ENCODE measurements around the gene NPIPA1. TPM values are rescaled to one million over a fixed set of nuclear protein-coding genes. Genes with fewer than 3 reads are reported as not detected.
"Not testable (repeated sequence)": the region's sequence is repeated elsewhere in the genome, so short reads cannot be mapped to it uniquely, and the experiment has no call there.

Gene NPIPA1
- total RNA-seq, 1 donor from 2014 or later: 61.2 TPM

- DNase-seq (ENCODE audit: low spot score): not testable (repeated sequence)
Observed at GRCh38 chr16:14930246-14930645, 7.0 kb upstream of the NPIPA1 start.

GRCh38 chr16:14930971-14931370 is 6.3 kb upstream of the NPIPA1 start:
- DNase-seq (ENCODE audit: low spot score): not testable (repeated sequence)

- not testable (repeated sequence) for DNase-seq (ENCODE audit: low spot score)
Observed at GRCh38 chr16:14932581-14933375, 4.5 kb upstream of the NPIPA1 start.

DNA sequence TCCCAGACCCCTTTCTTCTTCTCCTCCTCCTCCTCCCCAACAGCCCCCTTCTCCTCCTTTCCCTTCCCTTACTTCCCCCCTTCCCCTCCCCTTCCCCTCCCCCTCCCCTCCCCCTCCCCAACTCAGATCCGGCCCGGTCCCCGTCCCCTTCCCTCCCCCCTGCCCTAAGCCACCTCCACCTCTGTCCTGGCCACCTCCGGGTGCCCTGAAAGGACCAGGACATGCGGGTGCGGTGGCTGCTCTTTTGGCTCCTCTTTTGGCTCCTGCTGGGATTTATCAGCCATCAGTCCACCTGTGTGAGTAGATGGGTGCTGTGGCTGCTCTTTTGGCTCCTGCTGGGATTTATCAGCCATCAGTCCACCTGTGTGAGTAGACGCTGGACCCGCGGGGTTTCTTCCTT is 751 bp downstream of the NPIPA1 start:
- not testable (repeated sequence) for DNase-seq (ENCODE audit: low spot score)

- not testable (repeated sequence) for DNase-seq (ENCODE audit: low spot score)
Observed at GRCh38 chr16:14942686-14943085, 5.4 kb downstream of the NPIPA1 start.

GRCh38 chr16:14955546-14956231 is 18.4 kb downstream of the NPIPA1 start:
- no peak for DNase-seq (ENCODE audit: low spot score)

GRCh38 chr16:14957576-14958322 is 20.5 kb downstream of the NPIPA1 start:
- DNase-seq (ENCODE audit: low spot score): no peak

GRCh38 chr16:14958323-14958600 is 21.0 kb downstream of the NPIPA1 start:
- DNase-seq (ENCODE audit: low spot score): no peak

DNA sequence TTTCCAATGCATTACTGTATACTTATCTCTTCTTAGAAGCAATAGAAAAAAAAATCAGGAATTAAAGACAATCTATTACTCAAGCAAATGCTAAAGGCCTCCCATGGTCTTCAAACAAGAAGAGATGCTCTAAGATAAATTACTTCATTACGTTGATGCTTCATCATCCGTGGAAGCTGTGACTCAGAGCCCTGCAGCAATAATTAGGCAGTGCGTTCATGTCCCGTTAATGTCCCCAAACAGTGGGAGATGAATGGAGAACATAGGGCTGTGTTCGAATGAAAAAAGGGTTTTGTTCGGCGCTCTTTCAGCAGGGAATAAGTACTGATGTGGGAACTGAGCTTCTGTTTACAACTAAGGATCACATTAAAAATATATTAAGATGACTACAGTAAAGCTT is 21.7 kb downstream of the NPIPA1 start:
- no peak for DNase-seq (ENCODE audit: low spot score)

DNA sequence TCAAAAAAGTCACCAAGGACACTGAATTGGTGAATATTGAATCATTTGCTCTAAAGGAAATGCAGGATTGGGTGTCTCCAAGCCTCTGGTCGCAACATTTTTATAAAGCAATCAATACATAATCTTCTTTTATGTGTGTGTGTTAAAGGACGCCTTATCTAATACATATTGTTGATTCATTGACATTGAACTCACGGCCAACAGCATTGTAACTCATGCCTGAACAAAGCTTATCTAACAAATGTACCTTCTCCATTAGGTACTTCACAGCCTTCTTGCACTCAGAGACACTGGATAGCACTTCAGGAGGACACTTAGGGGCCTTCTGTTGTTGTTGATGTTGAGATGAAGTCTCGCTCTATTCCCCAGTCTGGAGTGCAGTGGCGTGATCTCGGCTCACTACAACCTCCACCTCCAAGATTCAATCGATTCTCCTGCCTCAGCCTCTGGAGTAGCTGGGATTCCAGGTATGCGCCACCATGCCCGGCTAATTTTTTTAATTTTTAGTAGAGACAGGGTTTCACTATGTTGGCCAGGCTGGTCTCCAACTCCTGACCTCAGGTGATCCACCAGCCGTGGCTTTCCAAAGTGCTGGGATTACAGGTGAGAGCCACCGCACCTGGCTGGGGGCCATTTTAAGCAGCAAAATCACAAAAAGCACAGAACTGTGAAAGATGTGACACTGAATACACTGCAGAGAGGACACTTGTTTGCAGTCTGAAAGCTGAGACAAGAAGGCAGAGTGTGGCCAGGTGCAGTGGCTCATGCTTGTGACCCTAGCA is 24.4 kb downstream of the NPIPA1 start:
- no peak for DNase-seq (ENCODE audit: low spot score)

DNA sequence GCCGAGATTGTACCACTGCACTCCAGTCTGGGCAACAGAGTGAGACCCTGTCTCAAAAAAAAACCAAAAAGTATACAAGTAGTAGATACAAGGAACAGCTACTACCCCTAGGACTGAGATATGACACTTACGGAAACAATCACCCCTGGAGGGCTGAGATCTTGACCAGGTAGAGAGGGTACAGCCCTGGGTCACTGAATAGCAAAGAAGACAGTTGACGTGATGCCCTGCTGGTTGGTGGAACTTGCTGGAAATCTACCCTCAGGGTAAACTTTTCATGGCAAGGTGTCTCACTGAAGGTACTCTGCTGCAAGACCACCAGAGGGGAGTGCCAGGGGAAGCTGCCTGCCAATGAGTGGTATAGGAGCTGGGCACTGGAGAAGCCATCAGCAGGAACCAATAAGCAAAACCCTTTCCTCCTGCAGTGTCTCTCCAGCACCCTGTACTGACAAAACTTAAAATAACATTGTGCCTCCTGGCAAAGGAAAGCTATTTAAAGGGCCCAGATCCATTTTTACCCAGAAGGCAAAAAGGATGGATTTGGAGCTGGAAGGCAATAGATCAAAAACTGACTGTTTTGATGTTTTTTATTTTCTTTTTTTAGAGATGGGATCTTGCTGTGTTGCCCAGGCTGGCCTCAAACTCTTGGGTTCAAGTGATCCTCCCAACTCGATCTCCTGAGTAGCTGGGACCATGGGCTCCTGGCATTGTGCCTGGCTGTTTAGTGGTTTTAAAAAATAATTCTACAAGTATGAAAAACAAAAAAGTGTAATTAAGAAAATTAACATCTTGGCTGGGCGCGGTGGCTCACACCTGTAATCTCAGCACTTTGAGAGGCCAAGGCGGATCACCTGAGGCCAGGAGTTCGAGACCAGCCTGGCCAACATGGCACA is 26.3 kb downstream of the NPIPA1 start:
- no peak for DNase-seq (ENCODE audit: low spot score)

DNA sequence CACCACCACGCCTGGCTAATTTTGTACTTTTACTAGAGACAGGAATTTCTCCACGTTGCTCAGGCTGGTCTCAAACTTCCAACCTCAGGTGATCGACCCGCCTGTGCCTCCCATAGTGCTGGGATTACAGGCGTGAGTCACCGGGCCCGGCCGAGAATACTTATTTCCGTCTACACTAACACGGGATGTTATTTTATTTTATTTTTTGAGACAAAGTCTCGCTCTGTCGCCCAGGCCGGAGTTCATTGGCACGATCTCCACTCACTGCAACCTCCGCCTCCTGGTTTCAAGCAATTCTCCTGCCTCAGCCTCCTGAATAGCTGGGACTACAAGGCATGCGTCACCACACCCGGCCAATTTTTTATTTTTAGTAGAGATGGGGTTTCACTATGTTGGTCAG is 28.1 kb downstream of the NPIPA1 start:
- DNase-seq (ENCODE audit: low spot score): no peak

DNA sequence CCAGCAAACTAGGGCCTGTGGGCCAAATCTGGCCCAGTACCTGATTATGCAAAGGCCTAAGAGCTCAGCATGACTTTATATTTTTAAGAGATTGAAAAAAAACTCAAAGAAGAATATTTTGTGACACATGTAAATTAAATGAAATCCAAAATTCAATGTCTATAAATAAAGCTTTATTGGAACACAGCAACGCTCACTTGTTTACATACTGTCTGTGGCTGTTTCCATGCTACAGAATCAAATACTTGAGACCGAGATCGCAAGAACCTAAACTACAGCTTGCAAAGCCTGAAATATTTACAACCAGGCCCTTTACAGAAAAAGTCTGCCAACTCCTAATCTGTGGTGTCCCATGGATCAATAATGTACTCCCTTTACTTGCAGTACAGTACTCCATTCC is 32.6 kb downstream of the NPIPA1 start:
- DNase-seq (ENCODE audit: low spot score): not testable (repeated sequence)

- not testable (repeated sequence) for DNase-seq (ENCODE audit: low spot score)
Observed at GRCh38 chr16:14971621-14972228, 34.5 kb downstream of the NPIPA1 start.

DNA sequence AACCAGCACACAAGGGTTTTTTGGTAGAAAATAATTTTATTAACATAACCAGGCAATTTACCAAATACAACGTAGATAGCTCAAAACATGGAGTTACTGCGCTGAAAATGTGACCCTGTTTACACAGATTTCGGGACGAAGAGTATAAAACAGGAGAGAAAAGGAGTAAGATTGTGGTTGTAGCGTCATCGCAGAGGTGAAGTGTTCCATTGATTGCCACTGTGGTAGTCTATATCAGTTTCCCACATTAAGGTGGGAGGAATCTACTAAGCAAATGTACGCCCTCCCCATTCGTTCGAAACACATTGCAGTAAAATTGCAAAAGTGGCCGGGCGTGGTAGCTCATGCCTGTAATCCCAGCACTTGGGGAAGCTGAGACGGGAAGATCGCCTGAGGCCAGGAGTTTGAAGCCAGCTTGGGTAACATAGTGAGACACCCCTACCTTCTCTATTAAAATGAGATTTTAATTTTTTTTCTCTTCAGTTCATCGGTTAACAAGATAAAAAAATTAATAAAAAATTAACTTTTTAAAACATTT is 36.6 kb downstream of the NPIPA1 start:
- not testable (repeated sequence) for DNase-seq (ENCODE audit: low spot score)

GRCh38 chr16:14974331-14974655 is 37.0 kb downstream of the NPIPA1 start:
- DNase-seq (ENCODE audit: low spot score): peak; percentile 71

DNA sequence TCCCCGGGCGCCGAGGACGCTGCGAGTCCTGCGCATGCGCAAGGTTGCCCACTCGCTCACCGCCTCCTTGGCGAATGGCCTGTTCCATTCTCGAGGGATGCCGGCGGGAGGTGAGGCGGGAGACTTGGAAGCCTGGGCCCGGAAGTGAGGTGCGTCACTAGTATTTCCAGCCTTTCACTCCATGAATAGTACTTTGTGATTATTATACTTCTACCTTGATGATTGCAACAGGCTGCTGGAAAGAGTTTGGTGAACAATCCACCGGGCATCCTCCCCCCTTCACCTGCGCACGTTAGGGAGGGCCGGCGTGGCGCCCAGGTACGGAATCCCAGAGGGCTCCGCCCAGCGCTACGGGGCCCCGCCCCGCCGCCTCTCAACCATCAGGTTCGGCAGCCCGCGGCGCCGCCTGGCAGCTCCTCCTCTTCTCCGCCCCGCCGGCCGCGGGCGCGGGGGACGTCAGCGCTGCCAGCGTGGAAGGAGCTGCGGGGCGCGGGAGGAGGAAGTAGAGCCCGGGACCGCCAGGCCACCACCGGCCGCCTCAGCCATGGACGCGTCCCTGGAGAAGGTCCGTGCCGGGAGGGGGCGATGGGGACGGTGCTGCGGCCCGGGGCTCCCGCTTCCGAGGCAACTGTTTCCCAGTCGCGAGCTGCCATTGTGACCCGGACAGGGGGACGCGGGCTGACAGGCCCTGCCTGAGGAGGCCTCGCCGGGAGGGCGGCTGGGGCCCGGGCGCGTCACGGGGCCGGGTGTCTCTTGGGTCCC is 37.6 kb downstream of the NPIPA1 start, which contains the start of gene PDXDC1:
PDXDC1 (plus strand) TSS at position 371 of the 762 bp plus-strand sequence; CDS start at position 545, 174 bp downstream.
- DNase-seq (ENCODE audit: low spot score): peak; percentile 97

DNA sequence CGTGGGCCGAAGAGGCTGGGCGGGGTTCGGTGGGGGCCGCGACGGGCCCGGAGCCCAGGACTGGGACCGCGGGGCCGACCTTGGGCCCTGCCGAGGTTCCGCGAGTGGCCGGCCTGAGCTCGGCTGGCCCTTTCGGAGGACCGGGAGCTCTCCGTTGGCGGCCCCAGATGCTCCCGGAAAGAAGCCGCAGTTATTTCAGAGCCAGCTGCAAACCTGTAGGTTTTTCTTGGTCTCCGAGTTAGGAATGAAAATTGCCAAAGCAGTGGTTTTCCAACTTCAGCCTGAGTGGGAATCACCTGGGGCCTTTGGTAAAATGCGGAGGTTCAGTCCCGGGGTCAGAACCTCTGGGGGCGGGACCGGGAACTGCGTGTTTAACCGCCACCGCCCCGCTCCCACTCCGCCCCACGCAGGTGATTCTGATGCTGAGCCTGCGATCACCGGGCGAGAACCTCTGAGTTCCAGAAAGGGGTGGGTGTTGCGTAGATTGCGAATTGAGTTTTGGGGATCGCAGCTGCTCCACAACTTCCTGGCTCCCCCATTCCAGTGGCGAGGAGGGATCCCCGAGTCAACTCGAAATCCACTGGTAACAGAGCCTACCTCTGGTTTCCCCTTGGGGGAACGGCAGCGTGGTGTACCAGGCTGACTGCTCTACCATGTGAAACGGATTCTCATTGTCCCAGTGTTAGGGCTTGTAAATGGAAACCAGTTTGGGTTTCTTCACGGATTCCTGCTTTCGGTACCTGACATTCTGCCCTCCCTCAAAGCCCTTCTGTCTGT is 38.4 kb downstream of the NPIPA1 start:
- DNase-seq (ENCODE audit: low spot score): peak; percentile 35
